Measurements from ENCODE around the gene IRF4.
A peak's percentile ranks its signal among the peaks of the same experiment; 100 is the strongest.

The IRF4 gene

GRCh38 chr6:398558-399078 is 7.1 kb downstream of the IRF4 start:
- no peak for DNase-seq (ENCODE audit: low read depth)

GRCh38 chr6:399785-400534 is 8.4 kb downstream of the IRF4 start:
- DNase-seq (ENCODE audit: low read depth), result no peak

GRCh38 chr6:400815-401214 is 9.3 kb downstream of the IRF4 start:
- no peak for DNase-seq (ENCODE audit: low read depth)

GRCh38 chr6:401239-401993 is 9.9 kb downstream of the IRF4 start:
- DNase-seq (ENCODE audit: low read depth), result no peak

- DNase-seq (ENCODE audit: low read depth), result no peak
Observed at GRCh38 chr6:401994-402640, 10.6 kb downstream of the IRF4 start.

GRCh38 chr6:402901-403658 is 11.5 kb downstream of the IRF4 start:
- DNase-seq (ENCODE audit: low read depth), result no peak

- no peak for DNase-seq (ENCODE audit: low read depth)
Observed at GRCh38 chr6:403659-404655, 12.4 kb downstream of the IRF4 start.

GRCh38 chr6:404685-405423 is 13.3 kb downstream of the IRF4 start:
- DNase-seq (ENCODE audit: low read depth), result no peak

GRCh38 chr6:408148-408547 is 16.6 kb downstream of the IRF4 start:
- no peak for DNase-seq (ENCODE audit: low read depth)

GRCh38 chr6:408599-409102 is 17.1 kb downstream of the IRF4 start:
- peak; percentile 35 for DNase-seq (ENCODE audit: low read depth)

GRCh38 chr6:409370-409972 is 17.9 kb downstream of the IRF4 start:
- no peak for DNase-seq (ENCODE audit: low read depth)

- no peak for DNase-seq (ENCODE audit: low read depth)
Observed at GRCh38 chr6:410555-411395, 19.2 kb downstream of the IRF4 start.

- peak; percentile 6 for DNase-seq (ENCODE audit: low read depth)
Observed at GRCh38 chr6:411402-412145, 20.0 kb downstream of the IRF4 start.

- no peak for DNase-seq (ENCODE audit: low read depth)
Observed at GRCh38 chr6:412146-412886, 20.8 kb downstream of the IRF4 start.

- DNase-seq (ENCODE audit: low read depth), result no peak
Observed at GRCh38 chr6:414447-414846, 22.9 kb downstream of the IRF4 start.

GRCh38 chr6:415087-415486 is 23.5 kb downstream of the IRF4 start:
- no peak for DNase-seq (ENCODE audit: low read depth)

- DNase-seq (ENCODE audit: low read depth), result no peak
Observed at GRCh38 chr6:421211-421610, 29.7 kb downstream of the IRF4 start.

All from amniotic epithelial cell (primary cell).